ENCODE data around the gene PPP1R26. TPM values are rescaled to one million over a fixed set of nuclear protein-coding genes. Genes with fewer than 3 reads are reported as not detected.

Gene PPP1R26
- total and polyA plus RNA-seq, 2 of the 13 experiments (the other 11 are each of a cell fraction or from before 2014, with no cell fraction given) = 8.6 to 11.6 TPM

DNA sequence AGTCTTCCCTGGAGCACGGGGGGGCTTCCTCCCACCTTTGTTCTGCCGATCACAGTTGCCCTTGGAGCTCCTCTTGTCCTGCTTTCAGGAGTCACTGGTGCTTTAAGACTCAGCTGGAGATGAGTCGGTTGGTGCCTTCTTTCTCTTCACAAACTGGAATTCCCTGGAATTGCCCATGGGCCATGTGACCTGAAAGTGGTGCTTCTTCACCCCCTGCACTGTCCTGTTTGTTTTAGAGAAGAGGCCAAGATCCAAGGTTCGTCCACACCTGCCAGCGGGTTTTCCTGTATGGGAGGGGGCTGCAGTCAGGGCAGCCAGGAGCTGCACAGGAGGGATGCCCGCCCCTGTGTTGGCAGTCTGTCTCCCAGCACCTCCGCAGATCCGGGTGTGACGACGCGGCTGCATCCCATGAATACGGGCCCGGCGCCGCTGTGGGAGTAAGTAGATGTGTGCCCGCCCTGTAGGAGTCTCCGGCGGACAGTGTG lies 11.4 kb downstream of the PPP1R26 start (continued):
- TF ChIP-seq ZNF607 (CRISPR knock-in tag; IDR thresholded peaks at IDR 0.05; ENCODE audit: borderline replicate concordance) = no peak
- TF ChIP-seq ZNF274 (CRISPR knock-in tag; IDR thresholded peaks at IDR 0.05) = no peak
- TF ChIP-seq ZNF382 (CRISPR knock-in tag; IDR thresholded peaks at IDR 0.05; ENCODE audit: borderline replicate concordance) = no peak
- TF ChIP-seq, protein P1, sequence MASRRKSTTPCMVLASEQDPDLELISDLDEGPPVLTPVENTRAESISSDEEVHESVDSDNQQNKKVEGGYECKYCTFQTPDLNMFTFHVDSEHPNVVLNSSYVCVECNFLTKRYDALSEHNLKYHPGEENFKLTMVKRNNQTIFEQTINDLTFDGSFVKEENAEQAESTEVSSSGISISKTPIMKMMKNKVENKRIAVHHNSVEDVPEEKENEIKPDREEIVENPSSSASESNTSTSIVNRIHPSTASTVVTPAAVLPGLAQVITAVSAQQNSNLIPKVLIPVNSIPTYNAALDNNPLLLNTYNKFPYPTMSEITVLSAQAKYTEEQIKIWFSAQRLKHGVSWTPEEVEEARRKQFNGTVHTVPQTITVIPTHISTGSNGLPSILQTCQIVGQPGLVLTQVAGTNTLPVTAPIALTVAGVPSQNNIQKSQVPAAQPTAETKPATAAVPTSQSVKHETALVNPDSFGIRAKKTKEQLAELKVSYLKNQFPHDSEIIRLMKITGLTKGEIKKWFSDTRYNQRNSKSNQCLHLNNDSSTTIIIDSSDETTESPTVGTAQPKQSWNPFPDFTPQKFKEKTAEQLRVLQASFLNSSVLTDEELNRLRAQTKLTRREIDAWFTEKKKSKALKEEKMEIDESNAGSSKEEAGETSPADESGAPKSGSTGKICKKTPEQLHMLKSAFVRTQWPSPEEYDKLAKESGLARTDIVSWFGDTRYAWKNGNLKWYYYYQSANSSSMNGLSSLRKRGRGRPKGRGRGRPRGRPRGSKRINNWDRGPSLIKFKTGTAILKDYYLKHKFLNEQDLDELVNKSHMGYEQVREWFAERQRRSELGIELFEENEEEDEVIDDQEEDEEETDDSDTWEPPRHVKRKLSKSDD (CRISPR knock-in tag; IDR thresholded peaks at IDR 0.05; ENCODE audit: low read depth) = no peak
- TF ChIP-seq, protein P2, sequence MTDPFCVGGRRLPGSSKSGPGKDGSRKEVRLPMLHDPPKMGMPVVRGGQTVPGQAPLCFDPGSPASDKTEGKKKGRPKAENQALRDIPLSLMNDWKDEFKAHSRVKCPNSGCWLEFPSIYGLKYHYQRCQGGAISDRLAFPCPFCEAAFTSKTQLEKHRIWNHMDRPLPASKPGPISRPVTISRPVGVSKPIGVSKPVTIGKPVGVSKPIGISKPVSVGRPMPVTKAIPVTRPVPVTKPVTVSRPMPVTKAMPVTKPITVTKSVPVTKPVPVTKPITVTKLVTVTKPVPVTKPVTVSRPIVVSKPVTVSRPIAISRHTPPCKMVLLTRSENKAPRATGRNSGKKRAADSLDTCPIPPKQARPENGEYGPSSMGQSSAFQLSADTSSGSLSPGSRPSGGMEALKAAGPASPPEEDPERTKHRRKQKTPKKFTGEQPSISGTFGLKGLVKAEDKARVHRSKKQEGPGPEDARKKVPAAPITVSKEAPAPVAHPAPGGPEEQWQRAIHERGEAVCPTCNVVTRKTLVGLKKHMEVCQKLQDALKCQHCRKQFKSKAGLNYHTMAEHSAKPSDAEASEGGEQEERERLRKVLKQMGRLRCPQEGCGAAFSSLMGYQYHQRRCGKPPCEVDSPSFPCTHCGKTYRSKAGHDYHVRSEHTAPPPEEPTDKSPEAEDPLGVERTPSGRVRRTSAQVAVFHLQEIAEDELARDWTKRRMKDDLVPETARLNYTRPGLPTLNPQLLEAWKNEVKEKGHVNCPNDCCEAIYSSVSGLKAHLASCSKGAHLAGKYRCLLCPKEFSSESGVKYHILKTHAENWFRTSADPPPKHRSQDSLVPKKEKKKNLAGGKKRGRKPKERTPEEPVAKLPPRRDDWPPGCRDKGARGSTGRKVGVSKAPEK (CRISPR knock-in tag; IDR thresholded peaks at IDR 0.05; ENCODE audit: borderline replicate concordance) = no peak
- no peak for TF ChIP-seq ZNF335 (CRISPR knock-in tag; IDR thresholded peaks at IDR 0.05)
- TF ChIP-seq FOXC1 (CRISPR knock-in tag; IDR thresholded peaks at IDR 0.05; ENCODE audit: borderline replicate concordance) = peak; percentile 67; the same call in 1 of the 2 replicates
- TF ChIP-seq, protein P3, sequence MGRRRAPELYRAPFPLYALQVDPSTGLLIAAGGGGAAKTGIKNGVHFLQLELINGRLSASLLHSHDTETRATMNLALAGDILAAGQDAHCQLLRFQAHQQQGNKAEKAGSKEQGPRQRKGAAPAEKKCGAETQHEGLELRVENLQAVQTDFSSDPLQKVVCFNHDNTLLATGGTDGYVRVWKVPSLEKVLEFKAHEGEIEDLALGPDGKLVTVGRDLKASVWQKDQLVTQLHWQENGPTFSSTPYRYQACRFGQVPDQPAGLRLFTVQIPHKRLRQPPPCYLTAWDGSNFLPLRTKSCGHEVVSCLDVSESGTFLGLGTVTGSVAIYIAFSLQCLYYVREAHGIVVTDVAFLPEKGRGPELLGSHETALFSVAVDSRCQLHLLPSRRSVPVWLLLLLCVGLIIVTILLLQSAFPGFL (CRISPR knock-in tag; IDR thresholded peaks at IDR 0.05) = no peak
- TF ChIP-seq REPIN1 (CRISPR knock-in tag; IDR thresholded peaks at IDR 0.05; ENCODE audit: borderline replicate concordance, low read depth) = no peak
- TF ChIP-seq ZNF225 (CRISPR knock-in tag; IDR thresholded peaks at IDR 0.05) = no peak
- no peak for TF ChIP-seq SNAI1 (CRISPR knock-in tag; IDR thresholded peaks at IDR 0.05; ENCODE audit: borderline replicate concordance)
- TF ChIP-seq THYN1 (CRISPR knock-in tag; IDR thresholded peaks at IDR 0.05; ENCODE audit: borderline replicate concordance, low read depth) = no peak
- TF ChIP-seq SMARCC2 (IDR thresholded peaks at IDR 0.05) = no peak
- no peak for TF ChIP-seq ZNF556 (CRISPR knock-in tag; IDR thresholded peaks at IDR 0.05; ENCODE audit: borderline replicate concordance)
- TF ChIP-seq RXRA (CRISPR knock-in tag; IDR thresholded peaks at IDR 0.05) = peak; percentile 68
- no peak for TF ChIP-seq SYNCRIP (IDR thresholded peaks at IDR 0.05; ENCODE audit: insufficient read depth, low read depth, low read length)
- TF ChIP-seq, protein P4, sequence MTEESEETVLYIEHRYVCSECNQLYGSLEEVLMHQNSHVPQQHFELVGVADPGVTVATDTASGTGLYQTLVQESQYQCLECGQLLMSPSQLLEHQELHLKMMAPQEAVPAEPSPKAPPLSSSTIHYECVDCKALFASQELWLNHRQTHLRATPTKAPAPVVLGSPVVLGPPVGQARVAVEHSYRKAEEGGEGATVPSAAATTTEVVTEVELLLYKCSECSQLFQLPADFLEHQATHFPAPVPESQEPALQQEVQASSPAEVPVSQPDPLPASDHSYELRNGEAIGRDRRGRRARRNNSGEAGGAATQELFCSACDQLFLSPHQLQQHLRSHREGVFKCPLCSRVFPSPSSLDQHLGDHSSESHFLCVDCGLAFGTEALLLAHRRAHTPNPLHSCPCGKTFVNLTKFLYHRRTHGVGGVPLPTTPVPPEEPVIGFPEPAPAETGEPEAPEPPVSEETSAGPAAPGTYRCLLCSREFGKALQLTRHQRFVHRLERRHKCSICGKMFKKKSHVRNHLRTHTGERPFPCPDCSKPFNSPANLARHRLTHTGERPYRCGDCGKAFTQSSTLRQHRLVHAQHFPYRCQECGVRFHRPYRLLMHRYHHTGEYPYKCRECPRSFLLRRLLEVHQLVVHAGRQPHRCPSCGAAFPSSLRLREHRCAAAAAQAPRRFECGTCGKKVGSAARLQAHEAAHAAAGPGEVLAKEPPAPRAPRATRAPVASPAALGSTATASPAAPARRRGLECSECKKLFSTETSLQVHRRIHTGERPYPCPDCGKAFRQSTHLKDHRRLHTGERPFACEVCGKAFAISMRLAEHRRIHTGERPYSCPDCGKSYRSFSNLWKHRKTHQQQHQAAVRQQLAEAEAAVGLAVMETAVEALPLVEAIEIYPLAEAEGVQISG (CRISPR knock-in tag; IDR thresholded peaks at IDR 0.05) = peak; percentile 67
- no peak for TF ChIP-seq ZNF138 (CRISPR knock-in tag; IDR thresholded peaks at IDR 0.05; ENCODE audit: low read depth)
- no peak for TF ChIP-seq TAF15 (IDR thresholded peaks at IDR 0.05; ENCODE audit: low read depth, low read length, poor library complexity, severe bottlenecking)

All from HepG2 (cell line).